ENCODE results near the gene IFIT2.
"Not testable (repeated sequence)": the region's sequence is repeated elsewhere in the genome, so short reads cannot be mapped to it uniquely, and the experiment has no call there.

The IFIT2 gene

GRCh38 chr10:89301721-89302445 lies at the start of gene IFIT2:
TSS of gene IFIT2 (plus strand) at chr10:89302046. CDS start at chr10:89302124, 78 bp downstream.
- peak within 1 kb of the TSS; percentile 70 for H3K27ac ChIP-seq (ENCODE audit: poor library complexity, severe bottlenecking)
- H3K4me3 ChIP-seq (ENCODE audit: severe bottlenecking): peak within 1 kb of the TSS; percentile 28
- peaks cover 24% of the 10 kb centered on the region for H3K4me1 ChIP-seq (ENCODE audit: insufficient read depth, poor library complexity, severe bottlenecking)
- H3K9me3 ChIP-seq (ENCODE audit: severe bottlenecking): peaks cover 2% of the 10 kb centered on the region
- H3K27me3 ChIP-seq (ENCODE audit: insufficient read depth, poor library complexity, severe bottlenecking): no peaks in the 10 kb centered on the region
- no peak for TF ChIP-seq CTCF (IDR thresholded peaks at IDR 0.05; ENCODE audit: poor library complexity, severe bottlenecking)
- ATAC-seq (ENCODE audit: low read depth): peak; percentile 77
- DNase-seq (ENCODE audit: low spot score): no peak
- H3K36me3 ChIP-seq (ENCODE audit: low read depth): no peaks in the 10 kb centered on the region

GRCh38 chr10:89252225-89252585 lies 49.6 kb upstream of the IFIT2 start:
- ATAC-seq (ENCODE audit: low read depth) (no peak), DNase-seq (ENCODE audit: low spot score) (no peak)
- H3K27ac ChIP-seq (ENCODE audit: poor library complexity, severe bottlenecking): no peak overlapping the region
- H3K36me3 ChIP-seq (ENCODE audit: low read depth): no peaks in the 10 kb centered on the region
- H3K4me1 ChIP-seq (ENCODE audit: insufficient read depth, poor library complexity, severe bottlenecking): no peaks in the 10 kb centered on the region
- TF ChIP-seq CTCF (IDR thresholded peaks at IDR 0.05; ENCODE audit: poor library complexity, severe bottlenecking): no peak
- H3K27me3 ChIP-seq (ENCODE audit: insufficient read depth, poor library complexity, severe bottlenecking): no peaks in the 10 kb centered on the region
- no peaks in the 10 kb centered on the region for H3K9me3 ChIP-seq (ENCODE audit: severe bottlenecking)
- peak overlapping the region; percentile 57 for H3K4me3 ChIP-seq (ENCODE audit: severe bottlenecking)

GRCh38 chr10:89255091-89255579 lies 46.7 kb upstream of the IFIT2 start:
- not testable (repeated sequence) for ATAC-seq (ENCODE audit: low read depth)

GRCh38 chr10:89255793-89256192 lies 46.1 kb upstream of the IFIT2 start:
- DNase-seq (ENCODE audit: low spot score): no peak
- Histone ChIP-seq H3K4me3 (ENCODE audit: severe bottlenecking) (no peak overlapping the region), H3K36me3 (ENCODE audit: low read depth) (no peaks in the 10 kb centered on the region), H3K4me1 (ENCODE audit: insufficient read depth, poor library complexity, severe bottlenecking) (peaks cover 5% of the 10 kb centered on the region), H3K27ac (ENCODE audit: poor library complexity, severe bottlenecking) (no peak overlapping the region), H3K27me3 (ENCODE audit: insufficient read depth, poor library complexity, severe bottlenecking) (no peaks in the 10 kb centered on the region), H3K9me3 (ENCODE audit: severe bottlenecking) (no peaks in the 10 kb centered on the region)
- no peak for ATAC-seq (ENCODE audit: low read depth)
- TF ChIP-seq CTCF (IDR thresholded peaks at IDR 0.05; ENCODE audit: poor library complexity, severe bottlenecking): no peak

More at GRCh38 chr10:89255091-89255579, 46.7 kb upstream of the IFIT2 start:
- not testable (repeated sequence) for H3K4me1 ChIP-seq (ENCODE audit: insufficient read depth, poor library complexity, severe bottlenecking); H3K36me3 ChIP-seq (ENCODE audit: low read depth); DNase-seq (ENCODE audit: low spot score); H3K4me3 ChIP-seq (ENCODE audit: severe bottlenecking); H3K9me3 ChIP-seq (ENCODE audit: severe bottlenecking); H3K27me3 ChIP-seq (ENCODE audit: insufficient read depth, poor library complexity, severe bottlenecking); H3K27ac ChIP-seq (ENCODE audit: poor library complexity, severe bottlenecking)

GRCh38 chr10:89256340-89256739 lies 45.5 kb upstream of the IFIT2 start:
- no peaks in the 10 kb centered on the region for H3K27me3 ChIP-seq (ENCODE audit: insufficient read depth, poor library complexity, severe bottlenecking)
- H3K36me3 ChIP-seq (ENCODE audit: low read depth): no peaks in the 10 kb centered on the region
- ATAC-seq (ENCODE audit: low read depth): no peak
- no peaks in the 10 kb centered on the region for H3K9me3 ChIP-seq (ENCODE audit: severe bottlenecking)
- H3K4me3 ChIP-seq (ENCODE audit: severe bottlenecking): no peak overlapping the region
- no peak for DNase-seq (ENCODE audit: low spot score)
- TF ChIP-seq CTCF (IDR thresholded peaks at IDR 0.05; ENCODE audit: poor library complexity, severe bottlenecking): no peak
- peaks cover 10% of the 10 kb centered on the region for H3K4me1 ChIP-seq (ENCODE audit: insufficient read depth, poor library complexity, severe bottlenecking)
- no peak overlapping the region for H3K27ac ChIP-seq (ENCODE audit: poor library complexity, severe bottlenecking)
